ENCODE measurements around the gene CMTM2.

CMTM2 gene

GRCh38 chr16:66635406-66635805 lies 56.1 kb downstream of the CMTM2 start:
- DNase-seq (ENCODE audit: low read depth): no peak
- H3K4me3 ChIP-seq (ENCODE audit: low read length): no peak overlapping the region
- TF ChIP-seq CTCF (conservative IDR thresholded peaks at IDR 0.05; ENCODE audit: low read length): no peak

GRCh38 chr16:66636199-66636598 lies 56.9 kb downstream of the CMTM2 start:
- H3K4me3 ChIP-seq (ENCODE audit: low read length): no peak overlapping the region
- DNase-seq (ENCODE audit: low read depth): no peak
- TF ChIP-seq CTCF (conservative IDR thresholded peaks at IDR 0.05; ENCODE audit: low read length): no peak

- no peak for DNase-seq (ENCODE audit: low read depth)
- no peak overlapping the region for H3K4me3 ChIP-seq (ENCODE audit: low read length)
- TF ChIP-seq CTCF (conservative IDR thresholded peaks at IDR 0.05; ENCODE audit: low read length): no peak
These were observed 58.5 kb downstream of the CMTM2 start for GRCh38 chr16:66637806-66638205.
